HepG2 (cell line): ENCODE data around the gene GABBR2. TPM values are rescaled to one million over a fixed set of nuclear protein-coding genes. Genes with fewer than 3 reads are reported as not detected.

Experiments
- ATAC-seq: fragments of 200-7000 bp; cut with Tn5 transposase; 3 replicates; pipeline ENCODE4 v1.9.1; 2020; ENCODE audit warnings: mild to moderate bottlenecking, moderate library complexity
- BruUV-seq: library from RNA; stranded (reverse); fragments of 400-500 nt; replicated peaks from 2 replicates; lab custom pipeline; 2021; lab: Mats Ljungman, UMichigan
- CTCF ChIA-PET: fragments of 300-600 bp; formaldehyde crosslinking; extraction: SDS; loops from one replicate; lab custom pipeline; 2021; ENCODE audit warnings: low total read pairs, inconsistent platforms, low intra/inter-chr PET ratio; lab: Yijun Ruan, JAX
- POLR2A ChIA-PET: fragments of 350-600 bp; sonication (Branson Sonifier 250); formaldehyde crosslinking; loops from one replicate; lab custom pipeline; 2020; ENCODE audit warnings: antibody characterized with exemption, inconsistent platforms; lab: Yijun Ruan, JAX
- DNase-seq: peaks from one replicate; pipeline ENCODE4 v3.0.0-alpha.2; 2015; ENCODE audit warnings: low spot score
- FAIRE-seq: peaks from 3 replicates; lab custom pipeline; 2011; peaks lifted over from hg19 to GRCh38; lab: Jason Lieb, UNC
- H2AFZ ChIP-seq: one replicate; pipeline ENCODE4 v1.6.1; 2011; ENCODE audit warnings: low read length, inconsistent platforms
- H3K27ac ChIP-seq: fragments of 300-600 bp; 3 replicates; pipeline ENCODE4 v1.8.0; 2011; ENCODE audit warnings: mixed run types, mild to moderate bottlenecking, mixed read lengths, low read length, inconsistent platforms; ENCODE audit not compliant: insufficient read depth; ENCODE audit errors: extremely low read length
- H3K27me3 ChIP-seq, 2 experiments: fragments of 200-600 bp in 1 of 2; 2 replicates in 1 of 2; 3 replicates in 1 of 2; pipeline versions ENCODE4 v1.6.0 to v1.8.0; 2011; ENCODE audit warnings: low read length in 2 of 2, mild to moderate bottlenecking in 2 of 2, moderate library complexity in 2 of 2, inconsistent platforms in 1 of 2; ENCODE audit not compliant: insufficient read depth in 2 of 2, control insufficient read depth in 1 of 2
- H3K36me3 ChIP-seq, 2 experiments: fragments of 200-600 bp in 1 of 2; replicated peaks in 1 of 2; 2 replicates in 1 of 2; 3 replicates in 1 of 2; pipeline versions ENCODE4 v1.5.1 to v1.8.0; 2011; ENCODE audit warnings: low read length in 2 of 2, inconsistent platforms in 1 of 2; ENCODE audit not compliant: insufficient read depth in 2 of 2, control insufficient read depth in 1 of 2
- H3K4me1 ChIP-seq: 2 replicates; pipeline ENCODE4 v1.5.1; 2012; ENCODE audit warnings: low read length, inconsistent platforms; ENCODE audit not compliant: insufficient read depth
- H3K4me2 ChIP-seq: 2 replicates; pipeline ENCODE4 v1.6.0; 2011; ENCODE audit warnings: low read depth, low read length, inconsistent platforms
- H3K4me3 ChIP-seq, 3 experiments: fragments of 200-600 bp in 1 of 3; sonication (generic), shearing (Covaris generic) in 1 of 3; replicated peaks in 1 of 3; 2 replicates each; pipeline ENCODE4 v1.5.1; 2011 to 2016; ENCODE audit warnings: low read length in 3 of 3, inconsistent platforms in 2 of 3, low read depth in 2 of 3, mild to moderate bottlenecking in 2 of 3, control low read depth in 1 of 3, mixed read lengths in 1 of 3; ENCODE audit not compliant: insufficient read depth in 1 of 3
- H3K79me2 ChIP-seq: one replicate; pipeline ENCODE4 v1.6.1; 2011; ENCODE audit warnings: low read length, inconsistent platforms; ENCODE audit not compliant: insufficient read depth
- H3K9ac ChIP-seq: 2 replicates; pipeline ENCODE4 v1.6.0; 2011; ENCODE audit warnings: mild to moderate bottlenecking, low read depth, low read length, inconsistent platforms; ENCODE audit not compliant: insufficient read depth
- H3K9me3 ChIP-seq: 2 replicates; pipeline ENCODE4 v1.5.1; 2012; ENCODE audit warnings: mild to moderate bottlenecking, low read length
- H4K20me1 ChIP-seq: 2 replicates; pipeline ENCODE4 v1.6.0; 2011; ENCODE audit warnings: inconsistent platforms, mild to moderate bottlenecking, low read length, moderate library complexity; ENCODE audit not compliant: insufficient read depth
- MTF1 ChIP-seq: sonication (generic); formaldehyde crosslinking; IDR thresholded peaks from 2 replicates; pipeline ENCODE4 v1.5.0; 2020; ENCODE audit warnings: missing genetic modification reagents
- NFE2L1 ChIP-seq: sonication (generic); formaldehyde crosslinking; IDR thresholded peaks from 2 replicates; pipeline ENCODE4 v1.4.0; 2020; ENCODE audit warnings: missing genetic modification reagents, mild to moderate bottlenecking, borderline replicate concordance
- SP140L ChIP-seq: sonication (generic); formaldehyde crosslinking; IDR thresholded peaks from 2 replicates; pipeline ENCODE4 v1.4.0; 2020; ENCODE audit warnings: missing genetic modification reagents, borderline replicate concordance
- ZNF12 ChIP-seq: sonication (generic); formaldehyde crosslinking; IDR thresholded peaks from 2 replicates; pipeline ENCODE4 v1.5.0; 2020; ENCODE audit warnings: missing genetic modification reagents
- WGBS: methylation state at CpG from one replicate; pipeline ENCODE4 v1.1.6; 2017; ENCODE audit warnings: low lambda C conversion rate; 5-methylcytosine and 5-hydroxymethylcytosine counted together
- in situ Hi-C: cut with HindIII; loops from 2 replicates; pipeline ENCODE4 v1.10.0; 2017; ENCODE audit warnings: low pct_unique_long_range_greater_than_20kb; ENCODE audit not compliant: extremely low pct_ligation_motif_present
- intact Hi-C: fragments of 100-400 bp; cut with micrococcal nuclease; formaldehyde crosslinking; loops from one replicate; pipeline ENCODE4 v1.10.0; 2022; ENCODE audit not compliant: unreplicated experiment
- polyA plus RNA-seq, 8 experiments: library from polyadenylated mRNA; depleted of rRNA in 3 of 8; stranded (reverse) in 7 of 8; unstranded in 1 of 8; fragments of >200 nt; fragmentation: Illumina TruSeq in 4 of 8; extraction: Trizol in 4 of 8; gene quantifications; 2 replicates each; pipeline versions ENCODE4 v1.2.1 to v1.2.3, GENCODE V29; 2011 to 2016; ENCODE audit warnings: low read depth in 4 of 8, missing spikeins in 1 of 8, mixed read lengths in 1 of 8; ENCODE audit not compliant: insufficient read depth in 1 of 8
- total RNA-seq, 5 experiments: library from RNA; depleted of rRNA; stranded (reverse); fragments of >200 nt; fragmentation: Illumina TruSeq; extraction: Trizol; gene quantifications; 2 replicates each; pipeline ENCODE4 v1.2.3, GENCODE V29; 2016; ENCODE audit warnings: low read depth in 1 of 5

GABBR2 gene
- total and polyA plus RNA-seq, 2 of the 13 experiments (the other 11 are each of a cell fraction or from before 2014, with no cell fraction given), result 0.02 TPM; not detected in 1

DNA sequence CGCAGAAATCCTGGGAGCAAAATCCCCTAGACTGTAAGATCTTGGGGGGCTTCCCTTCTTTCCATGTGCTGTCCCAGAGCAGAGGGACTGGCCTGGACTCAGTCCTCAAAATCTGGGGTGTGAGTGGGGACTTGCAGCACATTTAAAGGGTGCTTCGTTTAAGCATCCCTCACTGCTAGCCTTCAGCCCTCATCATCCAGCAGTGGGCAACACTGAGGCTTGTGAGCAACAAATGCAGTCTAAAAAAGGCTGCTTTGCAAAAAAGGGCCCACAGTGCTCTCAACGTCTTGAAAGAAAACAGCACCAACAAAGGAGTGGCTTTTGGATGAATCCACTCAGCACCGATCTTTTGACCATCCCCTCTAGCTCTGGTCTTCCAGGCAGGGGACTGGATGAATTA is 325.0 kb downstream of the GABBR2 start:
- no peak overlapping the region for H3K4me2 ChIP-seq
- in situ Hi-C loops, result no loop called here
- ChIA-PET CTCF (no interaction called here), POLR2A (no interaction called here)
- H3K9ac ChIP-seq, result no peak overlapping the region
- no peak for TF ChIP-seq ZNF12 (CRISPR knock-in tag)
- no peak for TF ChIP-seq SP140L
- no peak for TF ChIP-seq MTF1 (CRISPR knock-in tag)
- TF ChIP-seq, all 625 proteins: peak for 0
- WGBS, result 21% methylated on average over 4 of the region's 4 CpGs
- FAIRE-seq (no peak), DNase-seq (no peak), ATAC-seq (no peak)
- Histone ChIP-seq H3K4me3 (no peak overlapping the region), H3K9me3 (no peaks in the 10 kb centered on the region), H3K27ac (no peak overlapping the region), H4K20me1 (no peaks in the 10 kb centered on the region), H3K36me3 (no peaks in the 10 kb centered on the region), H2AFZ (no peak overlapping the region), H3K79me2 (no peaks in the 10 kb centered on the region), H3K27me3 (peaks cover 0 to 18% of the 10 kb centered on the region in 2 experiments; a peak in 2 of 5 replicates), H3K4me1 (no peaks in the 10 kb centered on the region)
- no TSS peak for BruUV-seq
- intact Hi-C loops, result no loop called here

DNA sequence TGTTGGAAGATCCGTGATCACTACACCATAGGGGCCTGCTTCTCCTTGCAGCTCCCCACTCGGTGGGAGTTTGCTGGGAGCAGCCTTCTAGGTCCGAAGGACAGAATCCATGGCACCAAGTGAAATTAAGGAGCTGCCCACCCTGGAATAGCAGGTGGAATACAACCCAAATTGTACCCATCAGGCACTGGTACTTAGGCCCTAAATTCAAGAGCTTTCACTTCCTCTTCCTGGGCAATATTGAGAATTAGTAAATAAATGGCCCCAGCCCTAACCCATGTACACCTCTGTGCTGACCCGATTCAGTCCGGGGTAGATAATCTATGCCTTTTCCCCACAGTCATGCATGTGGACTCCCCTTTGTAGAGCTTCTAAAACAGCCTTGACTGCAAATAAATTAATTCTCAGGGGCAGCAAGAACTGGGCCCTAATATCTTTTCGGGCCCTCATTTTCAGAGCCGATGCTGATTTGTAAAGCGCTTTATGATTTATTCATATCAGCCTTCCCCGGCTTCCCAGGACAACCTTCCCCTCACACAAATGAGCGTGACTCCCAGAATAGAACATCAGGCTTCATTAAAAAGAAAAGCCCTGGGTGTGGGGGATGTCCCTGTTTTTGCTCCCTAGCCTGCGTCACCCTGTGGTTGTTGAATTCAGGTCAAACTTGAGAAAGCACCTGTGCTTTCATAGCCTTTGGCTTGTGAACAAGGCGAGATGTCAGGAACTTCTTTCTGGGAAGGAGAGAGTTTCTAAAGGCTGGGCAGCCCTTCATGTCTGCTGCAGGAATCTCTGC is 327.2 kb downstream of the GABBR2 start:
- CTCF ChIA-PET, result no interaction called here
- BruUV-seq, result no TSS peak
- H3K27me3 ChIP-seq, result peaks cover 0 to 18% of the 10 kb centered on the region in 2 experiments; a peak in 1 of 5 replicates
- in situ Hi-C loops (no loop called here), intact Hi-C loops (no loop called here)
- no peak overlapping the region for H3K9ac ChIP-seq
- no peaks in the 10 kb centered on the region for H3K36me3 ChIP-seq
- no peak for FAIRE-seq
- no peak overlapping the region for H2AFZ ChIP-seq
- H3K4me1 ChIP-seq, result no peaks in the 10 kb centered on the region
- no peaks in the 10 kb centered on the region for H4K20me1 ChIP-seq
- H3K4me2 ChIP-seq, result no peak overlapping the region
- no peak for ATAC-seq
- H3K9me3 ChIP-seq, result no peaks in the 10 kb centered on the region
- WGBS, result 55% methylated on average over 10 of the region's 12 CpGs
- no peak overlapping the region for H3K27ac ChIP-seq
- no peak overlapping the region for H3K4me3 ChIP-seq
- TF ChIP-seq NFE2L1 (CRISPR knock-in tag), result no peak
- TF ChIP-seq, all 625 proteins: peak for 0
- POLR2A ChIA-PET, result no interaction called here
- DNase-seq, result no peak
- no peaks in the 10 kb centered on the region for H3K79me2 ChIP-seq
